ENCODE measurements around the gene CCDC127. TPM values are rescaled to one million over a fixed set of nuclear protein-coding genes. Genes with fewer than 3 reads are reported as not detected.
A peak's percentile ranks its signal among the peaks of the same experiment; 100 is the strongest.
"Not testable (repeated sequence)": the region's sequence is repeated elsewhere in the genome, so short reads cannot be mapped to it uniquely, and the experiment has no call there.

CCDC127 gene
- total and polyA plus RNA-seq, 2 experiments from 2014 or later = 11.3 to 19.3 TPM

- TF ChIP-seq CTCF (IDR thresholded peaks at IDR 0.05; ENCODE audit: low read depth, low read length) = no peak
- Histone ChIP-seq H3K4me1 (ENCODE audit: low read depth) (peaks cover 25% of the 10 kb centered on the region), H3K4me3 (no peak overlapping the region), H3K27ac (peak overlapping the region; percentile 45), H3K36me3 (peaks cover 8% of the 10 kb centered on the region), H3K9me3 (ENCODE audit: low read depth) (no peaks in the 10 kb centered on the region), H3K27me3 (no peaks in the 10 kb centered on the region)
- no peak for DNase-seq (ENCODE audit: low read depth in 1 of 2, low spot score in 1 of 2)
These were observed 17.0 kb downstream of the CCDC127 start for GRCh38 chr5:200985-201384.

- H3K4me1 ChIP-seq (ENCODE audit: low read depth) = peaks cover 20% of the 10 kb centered on the region
- H3K36me3 ChIP-seq = peaks cover 8% of the 10 kb centered on the region
- no peak for DNase-seq (ENCODE audit: low read depth in 1 of 2, low spot score in 1 of 2)
- no peak overlapping the region for H3K4me3 ChIP-seq
- no peaks in the 10 kb centered on the region for H3K9me3 ChIP-seq (ENCODE audit: low read depth)
- no peak for TF ChIP-seq CTCF (IDR thresholded peaks at IDR 0.05; ENCODE audit: low read depth, low read length)
- H3K27ac ChIP-seq = peak overlapping the region; percentile 76
- H3K27me3 ChIP-seq = no peaks in the 10 kb centered on the region
These were observed 17.9 kb downstream of the CCDC127 start for GRCh38 chr5:199950-200645.

GRCh38 chr5:199197-199949 lies 18.6 kb downstream of the CCDC127 start:
- DNase-seq (ENCODE audit: low read depth in 1 of 2, low spot score in 1 of 2) = no peak
- Histone ChIP-seq H3K4me3 (no peak overlapping the region), H3K36me3 (peaks cover 4% of the 10 kb centered on the region), H3K9me3 (ENCODE audit: low read depth) (no peaks in the 10 kb centered on the region), H3K27me3 (no peaks in the 10 kb centered on the region), H3K4me1 (ENCODE audit: low read depth) (peaks cover 20% of the 10 kb centered on the region), H3K27ac (peak overlapping the region; percentile 76)
- TF ChIP-seq CTCF (IDR thresholded peaks at IDR 0.05; ENCODE audit: low read depth, low read length) = no peak

- Histone ChIP-seq H3K4me1 (ENCODE audit: low read depth) (peaks cover 20% of the 10 kb centered on the region), H3K36me3 (no peaks in the 10 kb centered on the region), H3K27ac (no peak overlapping the region), H3K27me3 (no peaks in the 10 kb centered on the region), H3K4me3 (no peak overlapping the region), H3K9me3 (ENCODE audit: low read depth) (no peaks in the 10 kb centered on the region)
- TF ChIP-seq CTCF (IDR thresholded peaks at IDR 0.05; ENCODE audit: low read depth, low read length) = no peak
- DNase-seq (ENCODE audit: low read depth in 1 of 2, low spot score in 1 of 2) = no peak
These were observed 19.3 kb downstream of the CCDC127 start for GRCh38 chr5:198516-199196.

- Histone ChIP-seq H3K27ac (no peak overlapping the region), H3K9me3 (ENCODE audit: low read depth) (no peaks in the 10 kb centered on the region), H3K36me3 (no peaks in the 10 kb centered on the region), H3K4me3 (no peak overlapping the region), H3K4me1 (ENCODE audit: low read depth) (peaks cover 20% of the 10 kb centered on the region), H3K27me3 (no peaks in the 10 kb centered on the region)
- TF ChIP-seq CTCF (IDR thresholded peaks at IDR 0.05; ENCODE audit: low read depth, low read length) = no peak
- no peak for DNase-seq (ENCODE audit: low read depth in 1 of 2, low spot score in 1 of 2)
These were observed 20.0 kb downstream of the CCDC127 start for GRCh38 chr5:197892-198489.

- H3K9me3 ChIP-seq (ENCODE audit: low read depth); H3K27me3 ChIP-seq; H3K36me3 ChIP-seq; DNase-seq (ENCODE audit: low read depth in 1 of 2, low spot score in 1 of 2); H3K27ac ChIP-seq; H3K4me3 ChIP-seq: not testable (repeated sequence)
- H3K4me1 ChIP-seq (ENCODE audit: low read depth) = peaks cover 20% of the 10 kb centered on the region
These were observed 20.9 kb downstream of the CCDC127 start for GRCh38 chr5:197031-197430.
